Fibroblast of lung (primary cell): Measurements from ENCODE around the gene CTDSPL. TPM values are rescaled to one million over a fixed set of nuclear protein-coding genes. Genes with fewer than 3 reads are reported as not detected.

Source experiments
- DNase-seq, 2 donors: peaks; one replicate each; pipeline versions ENCODE4 v3.0.0 to v3.0.0-alpha.2; 2010; ENCODE audit warnings: low read depth in 2 of 2
- H2AFZ ChIP-seq: 2 replicates; pipeline ENCODE4 v1.5.1; 2012; ENCODE audit warnings: low read length, control low read depth, inconsistent platforms
- H3K27ac ChIP-seq: 2 replicates; pipeline ENCODE4 v1.5.1; 2011; ENCODE audit warnings: low read length, control low read depth; ENCODE audit not compliant: insufficient read depth
- H3K27me3 ChIP-seq: 2 replicates; pipeline ENCODE4 v1.5.1; 2011; ENCODE audit warnings: mild to moderate bottlenecking, low read length; ENCODE audit not compliant: control insufficient read depth, insufficient read depth
- H3K36me3 ChIP-seq: 2 replicates; pipeline ENCODE4 v1.5.1; 2011; ENCODE audit warnings: low read length; ENCODE audit not compliant: control insufficient read depth, insufficient read depth
- H3K4me1 ChIP-seq: 2 replicates; pipeline ENCODE4 v1.5.1; 2011; ENCODE audit warnings: low read length; ENCODE audit not compliant: control insufficient read depth, insufficient read depth; ENCODE audit errors: extremely low read depth
- H3K4me2 ChIP-seq: 2 replicates; pipeline ENCODE4 v1.5.1; 2011; ENCODE audit warnings: low read length, control low read depth; ENCODE audit not compliant: insufficient read depth; ENCODE audit errors: extremely low read depth
- H3K4me3 ChIP-seq, 4 experiments: fragments of 200-600 bp in 1 of 4; sonication (generic) in 1 of 4; replicated peaks in 1 of 4; 2 replicates each; pipeline ENCODE4 v1.5.1; 2011 to 2016; ENCODE audit warnings: low read length in 4 of 4, low read depth in 3 of 4, mild to moderate bottlenecking in 3 of 4, control low read depth in 2 of 4, inconsistent platforms in 1 of 4, mixed read lengths in 1 of 4; ENCODE audit not compliant: insufficient read depth in 1 of 4; ENCODE audit errors: control extremely low read depth in 1 of 4
- H3K79me2 ChIP-seq: 2 replicates; pipeline ENCODE4 v1.5.1; 2012; ENCODE audit warnings: mild to moderate bottlenecking, low read length, inconsistent platforms; ENCODE audit not compliant: control insufficient read depth, insufficient read depth
- H3K9ac ChIP-seq: 2 replicates; pipeline ENCODE4 v1.5.1; 2011; ENCODE audit warnings: mild to moderate bottlenecking, low read length, control low read depth; ENCODE audit not compliant: insufficient read depth
- H3K9me3 ChIP-seq: 2 replicates; pipeline ENCODE4 v1.5.1; 2012; ENCODE audit warnings: low read depth, low read length; ENCODE audit not compliant: control insufficient read depth, insufficient read depth
- H4K20me1 ChIP-seq: 2 replicates; pipeline ENCODE4 v1.5.1; 2011; ENCODE audit warnings: low read length; ENCODE audit not compliant: control insufficient read depth, insufficient read depth; ENCODE audit errors: extremely low read depth
- EZH2 ChIP-seq: IDR thresholded peaks from 2 replicates; pipeline ENCODE4 v1.5.1; 2012; ENCODE audit warnings: low read length, control low read depth, mild to moderate bottlenecking; ENCODE audit errors: missing control alignments
- polyA plus RNA-seq, 2 donors: library from polyadenylated mRNA; depleted of rRNA in 1 of 2; stranded (reverse) in 1 of 2; unstranded in 1 of 2; fragments of >200 nt; gene quantifications; 2 replicates each; pipeline ENCODE4 v1.2.1, GENCODE V29; 2011 to 2012; ENCODE audit warnings: missing spikeins in 1 of 2
- total RNA-seq: library from RNA; depleted of rRNA; stranded (reverse); fragments of >200 nt; gene quantifications from 2 replicates; pipeline ENCODE4 v1.2.1, GENCODE V29; 2014
- TF ChIP-seq, protein P1 (sequence below), 2 donors: IDR thresholded peaks in 1 of 2; conservative IDR thresholded peaks in 1 of 2; 1 replicate in 1 of 2; 2 replicates in 1 of 2; pipeline ENCODE4 v1.5.1; 2011 to 2012; ENCODE audit warnings: low read length in 2 of 2, control low read depth in 1 of 2, inconsistent platforms in 1 of 2, low read depth in 1 of 2, mild to moderate bottlenecking in 1 of 2

CTDSPL gene
- total and polyA plus RNA-seq, 2 donors (not counting 1 experiment from before 2014, with no cell fraction given), result 34.0 to 51.5 TPM

GRCh38 chr3:38021196-38021595, 159.5 kb downstream of the CTDSPL start:
- H3K4me3 ChIP-seq, result no peak overlapping the region
- no peaks in the 10 kb centered on the region for H3K79me2 ChIP-seq
- H2AFZ ChIP-seq, result no peak overlapping the region
- peaks cover 4% of the 10 kb centered on the region for H3K36me3 ChIP-seq
- no peak for DNase-seq
- peaks cover 3% of the 10 kb centered on the region for H3K4me1 ChIP-seq
- H3K9ac ChIP-seq, result no peak overlapping the region
- H3K27ac ChIP-seq, result no peak overlapping the region
- TF ChIP-seq, protein P1, sequence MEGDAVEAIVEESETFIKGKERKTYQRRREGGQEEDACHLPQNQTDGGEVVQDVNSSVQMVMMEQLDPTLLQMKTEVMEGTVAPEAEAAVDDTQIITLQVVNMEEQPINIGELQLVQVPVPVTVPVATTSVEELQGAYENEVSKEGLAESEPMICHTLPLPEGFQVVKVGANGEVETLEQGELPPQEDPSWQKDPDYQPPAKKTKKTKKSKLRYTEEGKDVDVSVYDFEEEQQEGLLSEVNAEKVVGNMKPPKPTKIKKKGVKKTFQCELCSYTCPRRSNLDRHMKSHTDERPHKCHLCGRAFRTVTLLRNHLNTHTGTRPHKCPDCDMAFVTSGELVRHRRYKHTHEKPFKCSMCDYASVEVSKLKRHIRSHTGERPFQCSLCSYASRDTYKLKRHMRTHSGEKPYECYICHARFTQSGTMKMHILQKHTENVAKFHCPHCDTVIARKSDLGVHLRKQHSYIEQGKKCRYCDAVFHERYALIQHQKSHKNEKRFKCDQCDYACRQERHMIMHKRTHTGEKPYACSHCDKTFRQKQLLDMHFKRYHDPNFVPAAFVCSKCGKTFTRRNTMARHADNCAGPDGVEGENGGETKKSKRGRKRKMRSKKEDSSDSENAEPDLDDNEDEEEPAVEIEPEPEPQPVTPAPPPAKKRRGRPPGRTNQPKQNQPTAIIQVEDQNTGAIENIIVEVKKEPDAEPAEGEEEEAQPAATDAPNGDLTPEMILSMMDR (conservative IDR thresholded peaks at IDR 0.05 in 1 of 2, IDR thresholded peaks at IDR 0.05 in 1 of 2; ENCODE audit: low read depth in 1 of 2, low read length in 2 of 2), result no peak
- no peak for TF ChIP-seq EZH2
- no peaks in the 10 kb centered on the region for H4K20me1 ChIP-seq
- no peak overlapping the region for H3K4me2 ChIP-seq
- H3K9me3 ChIP-seq, result no peaks in the 10 kb centered on the region
- no peaks in the 10 kb centered on the region for H3K27me3 ChIP-seq

- TF ChIP-seq EZH2, result no peak
- TF ChIP-seq, protein P1 (conservative IDR thresholded peaks at IDR 0.05 in 1 of 2, IDR thresholded peaks at IDR 0.05 in 1 of 2; ENCODE audit: low read depth in 1 of 2, low read length in 2 of 2), result no peak
- H3K9ac ChIP-seq, result no peak overlapping the region
- H3K27me3 ChIP-seq, result no peaks in the 10 kb centered on the region
- no peaks in the 10 kb centered on the region for H3K79me2 ChIP-seq
- H3K27ac ChIP-seq, result no peak overlapping the region
- H3K36me3 ChIP-seq, result no peaks in the 10 kb centered on the region
- H3K4me3 ChIP-seq, result no peak overlapping the region
- peaks cover 3% of the 10 kb centered on the region for H3K4me1 ChIP-seq
- no peaks in the 10 kb centered on the region for H4K20me1 ChIP-seq
- no peak overlapping the region for H2AFZ ChIP-seq
- no peak overlapping the region for H3K4me2 ChIP-seq
- no peaks in the 10 kb centered on the region for H3K9me3 ChIP-seq
- DNase-seq, result no peak
Measured at GRCh38 chr3:38022301-38022700, 160.6 kb downstream of the CTDSPL start.

- no peak overlapping the region for H3K4me2 ChIP-seq
- no peaks in the 10 kb centered on the region for H3K36me3 ChIP-seq
- H4K20me1 ChIP-seq, result no peaks in the 10 kb centered on the region
- H2AFZ ChIP-seq, result no peak overlapping the region
- DNase-seq, result no peak
- no peaks in the 10 kb centered on the region for H3K27me3 ChIP-seq
- TF ChIP-seq, protein P1 (conservative IDR thresholded peaks at IDR 0.05 in 1 of 2, IDR thresholded peaks at IDR 0.05 in 1 of 2; ENCODE audit: low read depth in 1 of 2, low read length in 2 of 2), result no peak
- no peak for TF ChIP-seq EZH2
- H3K27ac ChIP-seq, result no peak overlapping the region
- H3K79me2 ChIP-seq, result no peaks in the 10 kb centered on the region
- H3K9me3 ChIP-seq, result no peaks in the 10 kb centered on the region
- H3K4me1 ChIP-seq, result peaks cover 3% of the 10 kb centered on the region
- H3K9ac ChIP-seq, result no peak overlapping the region
- H3K4me3 ChIP-seq, result peak overlapping the region in 1 of 4 experiments; percentile 83
Measured at GRCh38 chr3:38022896-38023709, 161.4 kb downstream of the CTDSPL start.
